Keratinocyte (primary cell): Measurements from ENCODE around the gene IGSF8. TPM values are rescaled to one million over a fixed set of nuclear protein-coding genes. Genes with fewer than 3 reads are reported as not detected.

Experiments used
- DNase-seq: peaks from one replicate; pipeline ENCODE4 v3.0.0-alpha.2; 2011; ENCODE audit warnings: low read depth, missing footprints, low spot score
- FAIRE-seq: peaks from 2 replicates; lab custom pipeline; 2011; peaks lifted over from hg19 to GRCh38; lab: Jason Lieb, UNC
- H2AFZ ChIP-seq: 2 replicates; pipeline ENCODE4 v1.6.0; 2012; ENCODE audit warnings: low read length, control low read depth, inconsistent platforms; ENCODE audit not compliant: control insufficient read depth
- H3K27ac ChIP-seq: 2 replicates; pipeline ENCODE4 v1.5.1; 2011; ENCODE audit warnings: low read length; ENCODE audit not compliant: control insufficient read depth, insufficient read depth
- H3K27me3 ChIP-seq: 3 replicates; pipeline ENCODE4 v1.6.0; 2011; ENCODE audit warnings: low read length; ENCODE audit not compliant: control insufficient read depth, insufficient read depth; ENCODE audit errors: extremely low read depth
- H3K36me3 ChIP-seq, 2 experiments: 2 replicates in 1 of 2; 3 replicates in 1 of 2; pipeline ENCODE4 v1.5.1; 2011; ENCODE audit warnings: low read length in 2 of 2, mild to moderate bottlenecking in 1 of 2; ENCODE audit not compliant: control insufficient read depth in 2 of 2, insufficient read depth in 2 of 2; ENCODE audit errors: extremely low read depth in 1 of 2
- H3K4me1 ChIP-seq: 3 replicates; pipeline ENCODE4 v1.5.1; 2011; ENCODE audit warnings: low read length; ENCODE audit not compliant: control insufficient read depth, insufficient read depth; ENCODE audit errors: extremely low read depth
- H3K4me2 ChIP-seq: 3 replicates; pipeline ENCODE4 v1.6.0; 2011; ENCODE audit warnings: low read depth, low read length; ENCODE audit not compliant: control insufficient read depth, insufficient read depth; ENCODE audit errors: extremely low read depth
- H3K4me3 ChIP-seq, 3 experiments: fragments of 200-600 bp in 1 of 3; sonication (generic) in 1 of 3; 2 replicates in 2 of 3; 3 replicates in 1 of 3; pipeline ENCODE4 v1.5.1; 2011 to 2016; ENCODE audit warnings: low read length in 3 of 3, mild to moderate bottlenecking in 3 of 3, control low read depth in 2 of 3, inconsistent platforms in 1 of 3, low read depth in 1 of 3, mixed read lengths in 1 of 3, mixed run types in 1 of 3, moderate library complexity in 1 of 3; ENCODE audit not compliant: control insufficient read depth in 2 of 3, insufficient read depth in 2 of 3; ENCODE audit errors: extremely low read depth in 1 of 3
- H3K79me2 ChIP-seq: 2 replicates; pipeline ENCODE4 v1.6.0; 2012; ENCODE audit warnings: low read length; ENCODE audit not compliant: control insufficient read depth, insufficient read depth
- H3K9ac ChIP-seq: 3 replicates; pipeline ENCODE4 v1.6.0; 2011; ENCODE audit warnings: low read length; ENCODE audit not compliant: control insufficient read depth, insufficient read depth; ENCODE audit errors: extremely low read depth
- H3K9me1 ChIP-seq: 3 replicates; pipeline ENCODE4 v1.6.0; 2011; ENCODE audit warnings: low read length; ENCODE audit not compliant: control insufficient read depth, insufficient read depth; ENCODE audit errors: extremely low read depth
- H3K9me3 ChIP-seq: 2 replicates; pipeline ENCODE4 v1.5.1; 2012; ENCODE audit warnings: low read depth, low read length; ENCODE audit not compliant: control insufficient read depth
- H4K20me1 ChIP-seq: 3 replicates; pipeline ENCODE4 v1.6.0; 2011; ENCODE audit warnings: low read length; ENCODE audit not compliant: control insufficient read depth, insufficient read depth; ENCODE audit errors: extremely low read depth
- EZH2 ChIP-seq: IDR thresholded peaks from one replicate; pipeline ENCODE4 v1.6.1; 2012; ENCODE audit warnings: inconsistent platforms, mild to moderate bottlenecking, low read length, moderate library complexity
- dilution Hi-C: fragments of 300-500 bp; cut with MboI; formaldehyde crosslinking; loops from one replicate; pipeline ENCODE4 v1.7.0; 2020; ENCODE audit warnings: low sequenced_read_pairs; ENCODE audit not compliant: extremely low pct_ligation_motif_present
- polyA plus RNA-seq, 5 experiments: library from polyadenylated mRNA; depleted of rRNA in 3 of 5; stranded (reverse) in 3 of 5; stranded (forward) in 1 of 5; unstranded in 1 of 5; fragments of >200 nt; gene quantifications; 1 replicate in 1 of 5; 2 replicates in 3 of 5; 3 replicates in 1 of 5; pipeline versions ENCODE4 v1.2.1 to v1.2.3, GENCODE V29; 2011 to 2012; ENCODE audit warnings: missing spikeins in 2 of 5, low read depth in 1 of 5, low replicate concordance in 1 of 5
- TF ChIP-seq, protein P1 (sequence below), 3 experiments: IDR thresholded peaks in 1 of 3; conservative IDR thresholded peaks in 1 of 3; optimal IDR thresholded peaks in 1 of 3; 2 replicates in 2 of 3; 3 replicates in 1 of 3; pipeline versions ENCODE3 to v1.5.1; 2011; ENCODE audit warnings: low read length in 3 of 3, mild to moderate bottlenecking in 3 of 3, moderate library complexity in 2 of 3, control low read depth in 1 of 3, inconsistent platforms in 1 of 3; ENCODE audit not compliant: insufficient read depth in 2 of 3; ENCODE audit errors: extremely low read depth in 1 of 3

Gene IGSF8
- polyA plus RNA-seq, 1 donor (not counting 4 experiments of a cell fraction or from before 2014, with no cell fraction given) = 16.5 TPM

DNA sequence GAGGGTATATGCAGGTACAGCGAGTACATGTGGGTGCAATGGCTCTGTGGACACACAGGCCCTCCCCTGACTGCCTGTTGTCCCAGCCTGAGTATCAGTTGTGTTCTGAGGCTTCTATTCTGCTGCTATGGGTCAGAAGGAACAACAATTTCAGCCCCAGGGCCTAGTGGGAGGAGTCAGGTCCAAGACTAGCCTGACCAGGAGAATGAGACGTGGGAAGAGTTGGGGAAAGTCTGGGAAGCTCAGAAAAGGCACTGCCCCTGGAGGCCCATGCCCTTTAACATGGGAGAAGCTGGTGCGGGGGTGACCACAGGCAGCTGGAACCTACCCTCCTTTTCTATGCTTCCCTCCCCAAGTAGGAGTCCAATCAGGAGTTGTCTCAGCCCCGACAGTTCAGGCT, 7.7 kb downstream of the IGSF8 start:
- peaks cover 10 to 19% of the 10 kb centered on the region in 2 experiments for H3K36me3 ChIP-seq
- H2AFZ ChIP-seq = no peak overlapping the region
- no peaks in the 10 kb centered on the region for H4K20me1 ChIP-seq
- no peaks in the 10 kb centered on the region for H3K9me3 ChIP-seq
- H3K4me2 ChIP-seq = no peak overlapping the region
- no peaks in the 10 kb centered on the region for H3K79me2 ChIP-seq
- no peak overlapping the region for H3K27ac ChIP-seq
- no peak overlapping the region for H3K9ac ChIP-seq
- dilution Hi-C loops = no loop called here
- H3K4me1 ChIP-seq = no peaks in the 10 kb centered on the region
- no peaks in the 10 kb centered on the region for H3K27me3 ChIP-seq
- no peak overlapping the region for H3K4me3 ChIP-seq
- peaks cover 3% of the 10 kb centered on the region for H3K9me1 ChIP-seq
- no peak for TF ChIP-seq EZH2
- TF ChIP-seq, protein P1, sequence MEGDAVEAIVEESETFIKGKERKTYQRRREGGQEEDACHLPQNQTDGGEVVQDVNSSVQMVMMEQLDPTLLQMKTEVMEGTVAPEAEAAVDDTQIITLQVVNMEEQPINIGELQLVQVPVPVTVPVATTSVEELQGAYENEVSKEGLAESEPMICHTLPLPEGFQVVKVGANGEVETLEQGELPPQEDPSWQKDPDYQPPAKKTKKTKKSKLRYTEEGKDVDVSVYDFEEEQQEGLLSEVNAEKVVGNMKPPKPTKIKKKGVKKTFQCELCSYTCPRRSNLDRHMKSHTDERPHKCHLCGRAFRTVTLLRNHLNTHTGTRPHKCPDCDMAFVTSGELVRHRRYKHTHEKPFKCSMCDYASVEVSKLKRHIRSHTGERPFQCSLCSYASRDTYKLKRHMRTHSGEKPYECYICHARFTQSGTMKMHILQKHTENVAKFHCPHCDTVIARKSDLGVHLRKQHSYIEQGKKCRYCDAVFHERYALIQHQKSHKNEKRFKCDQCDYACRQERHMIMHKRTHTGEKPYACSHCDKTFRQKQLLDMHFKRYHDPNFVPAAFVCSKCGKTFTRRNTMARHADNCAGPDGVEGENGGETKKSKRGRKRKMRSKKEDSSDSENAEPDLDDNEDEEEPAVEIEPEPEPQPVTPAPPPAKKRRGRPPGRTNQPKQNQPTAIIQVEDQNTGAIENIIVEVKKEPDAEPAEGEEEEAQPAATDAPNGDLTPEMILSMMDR (optimal IDR thresholded peaks at IDR 0.05 in 1 of 3, IDR thresholded peaks at IDR 0.05 in 1 of 3, conservative IDR thresholded peaks at IDR 0.05 in 1 of 3; ENCODE audit: extremely low read depth in 1 of 3, insufficient read depth in 2 of 3, low read length in 3 of 3) = no peak
- DNase-seq = no peak
- FAIRE-seq = no peak

DNA sequence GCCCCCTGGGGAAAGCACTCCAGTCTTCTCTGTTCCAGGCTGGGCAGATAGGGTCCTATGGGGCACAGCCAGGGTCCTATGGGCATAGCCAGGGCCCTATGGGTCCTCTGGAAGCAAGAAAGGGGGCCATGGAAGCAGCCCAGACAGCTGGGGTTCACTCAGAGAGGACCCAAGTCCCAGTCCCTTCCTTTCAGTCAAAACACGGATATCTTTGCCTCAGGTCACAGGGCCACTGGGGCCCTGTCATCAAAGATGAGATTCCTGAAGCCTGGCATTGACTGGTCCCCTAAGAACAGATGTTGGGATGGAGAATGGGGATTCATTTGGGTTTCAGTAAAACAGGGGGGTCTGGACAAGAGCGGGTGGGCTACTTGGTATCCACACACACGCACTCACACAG, 8.5 kb downstream of the IGSF8 start:
- DNase-seq (no peak), FAIRE-seq (no peak)
- dilution Hi-C loops = no loop called here
- TF ChIP-seq, protein P1 (optimal IDR thresholded peaks at IDR 0.05 in 1 of 3, IDR thresholded peaks at IDR 0.05 in 1 of 3, conservative IDR thresholded peaks at IDR 0.05 in 1 of 3; ENCODE audit: extremely low read depth in 1 of 3, insufficient read depth in 2 of 3, low read length in 3 of 3) = no peak
- no peak for TF ChIP-seq EZH2
- Histone ChIP-seq H3K36me3 (peaks cover 8 to 19% of the 10 kb centered on the region in 2 experiments), H3K79me2 (no peaks in the 10 kb centered on the region), H3K4me1 (no peaks in the 10 kb centered on the region), H2AFZ (no peak overlapping the region), H3K9me1 (peaks cover 3% of the 10 kb centered on the region), H3K4me2 (no peak overlapping the region), H3K4me3 (no peak overlapping the region), H3K27me3 (no peaks in the 10 kb centered on the region), H4K20me1 (no peaks in the 10 kb centered on the region), H3K27ac (no peak overlapping the region), H3K9ac (no peak overlapping the region), H3K9me3 (no peaks in the 10 kb centered on the region)
